IPS-20b (cell line): ENCODE measurements around the gene CCNY.

Source experiments
- H3K27ac ChIP-seq: one replicate; pipeline ENCODE4 v1.5.1; 2013; ENCODE audit warnings: low read length
- H3K27me3 ChIP-seq: 2 replicates; pipeline ENCODE4 v1.6.1; 2013; ENCODE audit warnings: mild to moderate bottlenecking, low read length, inconsistent platforms; ENCODE audit not compliant: insufficient read depth
- H3K36me3 ChIP-seq: 2 replicates; pipeline ENCODE4 v1.6.1; 2013; ENCODE audit warnings: low read depth, mild to moderate bottlenecking, inconsistent platforms, low read length, moderate library complexity; ENCODE audit not compliant: insufficient read depth
- H3K4me1 ChIP-seq: 2 replicates; pipeline ENCODE4 v1.6.1; 2013; ENCODE audit warnings: mild to moderate bottlenecking, control low read depth, inconsistent platforms, low read length, moderate library complexity; ENCODE audit not compliant: insufficient read depth
- H3K4me3 ChIP-seq: 2 replicates; pipeline ENCODE4 v1.5.1; 2013; ENCODE audit warnings: mild to moderate bottlenecking, low read length, inconsistent platforms
- H3K9ac ChIP-seq: 2 replicates; pipeline ENCODE4 v1.6.1; 2013; ENCODE audit warnings: low read depth, mild to moderate bottlenecking, inconsistent platforms, low read length, moderate library complexity
- H3K9me3 ChIP-seq: 2 replicates; pipeline ENCODE4 v1.6.1; 2013; ENCODE audit warnings: mild to moderate bottlenecking, low read depth, low read length, inconsistent platforms; ENCODE audit not compliant: insufficient read depth

Gene CCNY

GRCh38 chr10:35316218-35316967, 19.9 kb upstream of the CCNY start:
- H3K4me3 ChIP-seq: no peak overlapping the region
- no peak overlapping the region for H3K27ac ChIP-seq
- peaks cover 10% of the 10 kb centered on the region; the same call in 1 of the 2 replicates for H3K36me3 ChIP-seq

GRCh38 chr10:35318551-35318950, 17.8 kb upstream of the CCNY start:
- no peak overlapping the region for H3K27ac ChIP-seq
- H3K9me3 ChIP-seq: no peaks in the 10 kb centered on the region
- H3K36me3 ChIP-seq: peaks cover 10% of the 10 kb centered on the region
- no peak overlapping the region for H3K9ac ChIP-seq
- H3K4me1 ChIP-seq: no peaks in the 10 kb centered on the region
- no peak overlapping the region for H3K4me3 ChIP-seq
- H3K27me3 ChIP-seq: no peaks in the 10 kb centered on the region

More at GRCh38 chr10:35316218-35316967, 19.9 kb upstream of the CCNY start:
- H3K9me3 ChIP-seq: no peaks in the 10 kb centered on the region
- H3K27me3 ChIP-seq: no peaks in the 10 kb centered on the region
- H3K4me1 ChIP-seq: no peaks in the 10 kb centered on the region
- no peak overlapping the region for H3K9ac ChIP-seq

- Histone ChIP-seq H3K9ac (no peak overlapping the region), H3K9me3 (no peaks in the 10 kb centered on the region), H3K27me3 (no peaks in the 10 kb centered on the region), H3K27ac (no peak overlapping the region), H3K4me3 (no peak overlapping the region), H3K4me1 (0 out of 2 replicates have a peak, but pooled peaks cover 3% of the 10 kb centered on the region), H3K36me3 (peaks cover 10% of the 10 kb centered on the region)
Observed at GRCh38 chr10:35320341-35320740, 16.0 kb upstream of the CCNY start.

DNA sequence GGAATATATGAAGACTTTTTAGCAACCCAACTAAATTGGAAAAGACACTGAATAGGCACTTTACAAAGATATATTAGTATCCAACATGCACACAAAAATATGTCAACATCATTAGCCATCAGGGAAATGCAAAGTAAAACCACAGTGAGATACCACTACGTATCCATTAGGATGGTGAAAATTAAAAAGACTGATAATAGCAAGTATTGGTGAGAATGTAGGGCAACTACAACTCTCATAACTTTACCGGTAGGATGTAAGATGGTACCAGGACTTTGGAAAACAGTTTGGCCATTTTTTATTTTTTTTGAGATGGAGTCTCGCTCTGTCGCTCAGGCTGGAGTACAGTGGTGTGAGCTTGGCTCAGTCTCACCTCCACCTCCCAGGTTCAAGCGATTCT, 13.7 kb upstream of the CCNY start:
- Histone ChIP-seq H3K36me3 (no peaks in the 10 kb centered on the region; the same call in 1 of the 2 replicates), H3K4me1 (0 out of 2 replicates have a peak, but pooled peaks cover 3% of the 10 kb centered on the region), H3K9ac (no peak overlapping the region), H3K27ac (no peak overlapping the region), H3K9me3 (no peaks in the 10 kb centered on the region), H3K27me3 (no peaks in the 10 kb centered on the region), H3K4me3 (no peak overlapping the region)

DNA sequence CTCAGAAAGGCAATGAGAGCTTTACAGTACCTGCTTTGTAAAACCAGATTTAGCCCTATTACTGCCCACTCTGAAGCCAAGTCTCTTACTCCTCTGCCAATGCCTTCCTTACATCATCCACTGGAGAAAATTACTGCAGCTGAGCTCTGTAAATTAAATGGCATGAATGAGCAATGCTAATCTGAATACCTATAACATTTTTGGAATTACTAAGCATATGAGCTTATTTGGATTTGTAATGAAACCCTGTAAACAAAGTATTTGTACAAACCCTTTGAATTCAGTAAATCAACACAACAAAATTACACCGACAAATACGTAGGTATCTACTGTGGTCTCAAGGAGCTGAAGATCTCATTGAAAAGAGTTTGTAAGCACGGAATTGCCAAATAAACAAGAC, 12.1 kb upstream of the CCNY start:
- Histone ChIP-seq H3K27ac (no peak overlapping the region), H3K4me1 (0 out of 2 replicates have a peak, but pooled peaks cover 3% of the 10 kb centered on the region), H3K9ac (no peak overlapping the region), H3K4me3 (no peak overlapping the region), H3K27me3 (no peaks in the 10 kb centered on the region), H3K9me3 (no peaks in the 10 kb centered on the region), H3K36me3 (no peaks in the 10 kb centered on the region; the same call in 1 of the 2 replicates)

GRCh38 chr10:35326466-35327235, 9.7 kb upstream of the CCNY start:
- Histone ChIP-seq H3K4me1 (peaks cover 10% of the 10 kb centered on the region; the same call in 1 of the 2 replicates), H3K36me3 (no peaks in the 10 kb centered on the region; the same call in 1 of the 2 replicates), H3K27ac (no peak overlapping the region), H3K9ac (no peak overlapping the region), H3K4me3 (no peak overlapping the region), H3K9me3 (no peaks in the 10 kb centered on the region), H3K27me3 (no peaks in the 10 kb centered on the region)

DNA sequence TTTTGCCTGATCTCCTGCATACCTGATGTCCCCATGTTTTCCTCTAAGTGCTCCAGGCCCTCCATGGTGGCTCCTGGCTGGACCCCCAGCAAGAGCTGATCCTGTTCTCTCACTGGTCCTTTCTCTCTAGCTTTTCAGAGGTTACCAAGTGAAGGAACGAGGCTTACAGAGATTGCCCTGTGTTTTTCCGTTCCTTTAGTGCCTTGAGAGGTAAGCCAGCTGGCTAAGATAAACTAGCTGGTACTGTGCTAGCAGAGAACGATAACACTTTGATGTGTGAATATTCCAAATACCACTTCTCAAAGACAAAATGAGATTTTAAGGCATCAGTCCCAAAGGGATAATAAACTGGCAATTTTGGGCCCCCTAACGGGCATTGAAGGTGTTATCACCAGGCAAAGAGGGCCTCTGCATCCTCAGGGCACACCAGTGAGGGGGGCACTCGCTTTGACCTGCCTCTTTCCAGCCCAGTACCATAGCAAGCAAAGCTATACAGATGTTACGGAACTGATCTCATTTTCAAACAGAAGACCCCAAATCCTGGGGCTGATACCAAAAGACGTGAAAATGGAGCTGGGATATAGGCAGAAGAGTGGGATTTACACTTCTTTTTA, 8.4 kb upstream of the CCNY start:
- H3K4me3 ChIP-seq: no peak overlapping the region
- H3K27ac ChIP-seq: no peak overlapping the region
- peaks cover 10% of the 10 kb centered on the region; the same call in 1 of the 2 replicates for H3K4me1 ChIP-seq
- no peaks in the 10 kb centered on the region for H3K9me3 ChIP-seq
- no peaks in the 10 kb centered on the region for H3K36me3 ChIP-seq
- no peak overlapping the region for H3K9ac ChIP-seq
- H3K27me3 ChIP-seq: no peaks in the 10 kb centered on the region

GRCh38 chr10:35328404-35329037, 7.8 kb upstream of the CCNY start:
- H3K4me1 ChIP-seq: peaks cover 10% of the 10 kb centered on the region; the same call in 1 of the 2 replicates
- no peak overlapping the region for H3K4me3 ChIP-seq
- no peaks in the 10 kb centered on the region; the same call in 1 of the 2 replicates for H3K9me3 ChIP-seq
- H3K27me3 ChIP-seq: no peaks in the 10 kb centered on the region
- H3K36me3 ChIP-seq: peaks cover under 1% of the 10 kb centered on the region; the same call in 1 of the 2 replicates
- H3K27ac ChIP-seq: no peak overlapping the region
- H3K9ac ChIP-seq: no peak overlapping the region

GRCh38 chr10:35329520-35329919, 6.8 kb upstream of the CCNY start:
- H3K36me3 ChIP-seq: peaks cover 4% of the 10 kb centered on the region; the same call in 1 of the 2 replicates
- no peak overlapping the region for H3K27ac ChIP-seq
- H3K9me3 ChIP-seq: no peaks in the 10 kb centered on the region; the same call in 1 of the 2 replicates
- H3K9ac ChIP-seq: peak overlapping the region; percentile 33; the same call in 1 of the 2 replicates
- H3K27me3 ChIP-seq: no peaks in the 10 kb centered on the region
- H3K4me3 ChIP-seq: no peak overlapping the region
- peaks cover 7% of the 10 kb centered on the region; the same call in 1 of the 2 replicates for H3K4me1 ChIP-seq

GRCh38 chr10:35331894-35332640, 4.2 kb upstream of the CCNY start:
- Histone ChIP-seq H3K4me3 (no peak overlapping the region), H3K36me3 (peaks cover 4% of the 10 kb centered on the region; the same call in 1 of the 2 replicates), H3K27ac (no peak overlapping the region), H3K4me1 (peaks cover 7% of the 10 kb centered on the region; the same call in 1 of the 2 replicates), H3K27me3 (no peaks in the 10 kb centered on the region), H3K9ac (no peak overlapping the region), H3K9me3 (no peaks in the 10 kb centered on the region; the same call in 1 of the 2 replicates)
